RCC 7860 (cell line): ENCODE data around the gene NUAK1.
A peak's percentile ranks its signal among the peaks of the same experiment; 100 is the strongest.

Experiments used
- DNase-seq: peaks from one replicate; pipeline ENCODE4 v3.0.0-alpha.2; 2015; ENCODE audit warnings: low spot score
- FAIRE-seq: peaks from 2 replicates; lab custom pipeline; 2012; peaks lifted over from hg19 to GRCh38; lab: Jason Lieb, UNC

Gene NUAK1

DNA sequence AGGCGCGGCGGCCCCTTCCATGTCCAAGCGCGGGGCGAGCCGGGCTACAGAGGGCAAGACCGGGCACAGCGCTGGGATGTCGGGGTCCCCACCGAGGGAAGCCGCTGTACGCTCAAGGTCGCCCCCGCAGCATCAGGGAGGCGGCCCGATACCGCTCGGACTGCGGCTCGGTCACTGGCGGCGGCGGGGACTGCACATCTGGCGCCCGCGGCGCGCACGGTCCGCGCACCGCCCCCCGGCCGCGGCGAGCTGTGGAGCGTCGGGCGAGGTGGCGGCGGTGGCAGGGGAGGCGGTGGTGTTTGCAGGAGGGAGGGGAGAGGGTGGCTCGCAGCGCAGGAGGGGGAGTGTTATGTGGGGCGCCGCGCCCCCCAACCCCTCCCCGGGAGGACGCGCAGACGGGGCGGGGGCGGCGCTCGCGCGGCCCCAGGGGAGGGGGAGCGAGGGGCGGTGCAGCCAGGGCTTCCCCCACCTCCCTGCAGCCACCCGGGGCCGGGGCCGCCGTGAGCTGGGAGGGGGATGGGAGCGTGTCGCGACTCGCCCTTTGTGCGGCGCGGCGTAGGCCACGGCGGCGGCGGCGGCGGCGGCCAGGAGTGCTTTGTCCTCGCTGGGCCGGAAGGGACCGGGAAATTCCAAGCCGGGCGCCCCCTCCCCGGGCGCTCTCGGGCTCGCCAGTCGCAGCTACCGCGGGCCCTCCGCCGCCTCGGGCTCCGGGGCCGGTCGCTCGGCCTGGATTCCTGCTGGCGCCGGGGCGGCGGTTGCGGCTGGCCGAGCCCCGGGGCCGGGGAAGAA, at the start of gene NUAK1:
TSS of gene NUAK1 (minus strand) at position 322 of the 789 bp plus-strand sequence. CDS start at position 21, 301 bp downstream.
- peak; percentile 61 for DNase-seq
- FAIRE-seq = no peak

DNA sequence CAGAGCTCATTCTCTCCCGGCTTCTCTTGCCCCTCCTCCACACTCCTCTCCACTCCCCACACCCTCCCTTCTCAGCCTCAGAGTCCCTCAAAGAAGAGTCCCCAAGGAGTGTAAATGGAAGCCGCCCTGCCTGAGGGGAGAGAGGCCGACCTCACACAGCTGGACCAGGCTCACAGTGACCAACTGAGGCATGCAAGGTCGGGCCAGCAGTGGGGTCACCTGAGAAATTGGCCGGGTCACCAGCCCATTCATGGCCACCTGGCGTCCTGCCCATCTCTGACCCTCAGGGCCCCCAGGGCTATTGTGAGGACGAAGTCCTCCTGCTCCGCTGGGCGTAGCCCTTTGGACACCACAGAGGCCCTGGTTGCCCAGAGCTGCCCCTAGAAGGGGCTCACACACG, 49.5 kb upstream of the NUAK1 start:
- FAIRE-seq (no peak), DNase-seq (no peak)

DNA sequence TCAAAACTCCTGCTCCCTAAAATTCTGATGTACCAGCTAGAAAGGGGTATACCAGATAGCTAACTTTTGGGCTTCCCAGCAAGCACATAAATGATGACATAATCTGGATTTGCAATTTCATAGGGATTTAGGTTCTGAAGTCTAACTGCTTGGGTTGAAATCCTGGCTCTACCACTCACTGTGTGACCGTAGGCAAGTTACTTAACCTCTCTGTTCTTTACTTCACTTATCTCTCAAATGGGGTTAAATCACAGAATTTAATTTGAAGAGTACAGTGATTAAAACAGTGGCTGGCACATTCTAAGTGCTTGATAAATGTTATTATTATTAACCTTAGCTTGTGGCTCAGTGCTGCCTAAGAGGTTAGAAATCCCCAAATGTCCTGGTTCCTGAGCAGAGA, 49.1 kb upstream of the NUAK1 start:
- FAIRE-seq (no peak), DNase-seq (no peak)

DNA sequence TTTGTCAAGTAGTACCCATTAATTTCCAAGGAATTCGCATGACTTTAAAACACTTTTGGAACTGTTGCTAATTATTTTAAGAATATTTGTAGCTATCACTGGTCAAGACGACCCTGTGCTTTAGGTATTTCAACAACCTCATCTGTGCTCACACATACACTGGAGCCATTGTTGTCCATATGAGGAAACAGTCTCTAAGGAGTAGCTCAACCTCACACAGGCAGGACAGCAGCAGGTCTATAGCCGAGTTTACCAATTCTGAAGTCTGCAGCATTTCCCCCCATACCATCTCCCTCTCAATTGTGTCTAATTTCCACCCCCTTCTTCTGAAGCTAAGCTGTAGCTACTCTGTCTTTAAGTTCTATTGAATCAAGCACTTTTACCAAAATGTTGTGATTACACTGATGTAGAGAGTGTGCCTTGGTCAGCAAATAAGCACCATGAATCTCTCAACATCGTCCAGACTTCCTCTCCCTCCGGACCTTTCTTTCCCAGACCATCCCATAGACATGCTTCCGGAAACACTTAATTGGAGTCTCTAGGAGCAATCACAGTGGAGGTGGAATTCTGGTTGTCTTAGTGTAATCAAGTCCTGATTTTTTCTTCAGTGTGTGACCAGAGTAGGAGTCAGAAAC, 48.5 kb upstream of the NUAK1 start:
- FAIRE-seq = no peak
- DNase-seq = no peak

DNA sequence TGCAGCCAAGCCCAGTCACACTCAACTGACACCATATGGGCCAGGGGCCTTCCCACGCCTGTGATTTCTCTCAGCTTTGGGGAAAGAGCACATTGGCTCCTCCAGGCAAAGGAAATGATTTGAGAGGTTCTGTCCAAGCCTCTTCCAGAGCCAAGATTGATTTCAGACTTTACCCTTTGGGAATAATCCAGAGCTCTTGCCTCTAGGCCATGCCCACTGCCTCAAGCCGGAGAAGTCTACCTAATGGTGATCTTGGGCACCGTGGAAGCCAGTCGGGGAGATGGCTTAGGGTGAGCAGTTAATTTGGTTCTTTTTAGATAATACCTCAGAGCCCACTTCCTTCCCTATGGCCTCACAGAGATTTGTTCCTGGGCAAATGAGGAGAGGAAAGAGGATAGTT, 45.0 kb upstream of the NUAK1 start:
- FAIRE-seq (no peak), DNase-seq (no peak)

DNA sequence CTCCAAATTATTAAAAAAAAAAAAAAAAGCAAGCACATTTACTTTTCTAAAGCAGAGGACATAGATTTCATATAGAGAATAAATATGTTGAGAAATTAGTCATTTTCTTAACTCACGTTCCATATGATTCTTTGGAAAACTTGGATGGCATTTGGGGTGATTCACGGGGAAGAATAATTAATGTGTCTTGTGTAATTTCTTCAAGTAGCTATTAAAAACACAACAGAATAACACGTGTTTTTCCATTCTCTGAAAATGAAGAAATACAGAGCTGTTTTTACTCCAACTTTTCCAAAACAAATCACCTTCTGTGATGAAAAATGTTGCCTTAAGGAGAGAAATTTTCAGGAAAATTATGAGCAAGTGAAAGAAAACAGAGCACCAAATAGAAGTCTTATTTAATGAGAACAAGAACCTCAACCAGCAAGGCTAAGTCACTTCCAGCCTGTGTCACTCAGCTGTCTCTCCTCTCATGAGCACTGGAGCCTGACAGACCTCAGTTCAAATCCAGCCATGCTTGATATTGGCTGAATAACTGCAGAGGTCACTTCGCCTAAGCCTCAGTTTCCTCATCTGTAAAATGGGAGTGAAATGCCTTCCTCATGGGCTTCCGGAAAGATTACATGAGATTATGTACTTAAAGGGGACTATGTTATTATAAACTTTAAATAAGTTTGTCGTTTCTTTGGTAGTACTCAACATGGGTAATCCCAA, 42.8 kb upstream of the NUAK1 start:
- FAIRE-seq = no peak

DNA sequence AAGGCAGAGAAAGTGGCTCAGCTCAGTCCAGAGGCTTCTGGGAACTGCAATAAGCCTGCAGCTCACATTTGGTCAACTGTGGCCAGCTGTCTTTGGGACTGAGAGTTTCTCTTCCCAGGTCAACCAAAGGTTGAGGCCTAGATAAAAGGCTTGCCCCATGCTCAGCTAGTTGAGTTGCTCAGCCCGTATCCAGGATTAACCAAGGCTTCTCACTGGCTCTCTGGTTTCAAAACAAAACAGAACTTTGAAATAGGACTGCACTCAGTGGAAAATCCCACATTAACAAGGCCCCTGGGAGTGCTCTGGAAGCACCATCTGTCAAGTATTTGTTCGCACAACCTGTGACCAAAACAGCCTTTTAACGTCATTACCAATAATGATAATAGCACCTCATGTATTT, 40.3 kb upstream of the NUAK1 start:
- DNase-seq (no peak), FAIRE-seq (no peak)

More for the DNA sequence above, 42.8 kb upstream of the NUAK1 start:
- DNase-seq = no peak

DNA sequence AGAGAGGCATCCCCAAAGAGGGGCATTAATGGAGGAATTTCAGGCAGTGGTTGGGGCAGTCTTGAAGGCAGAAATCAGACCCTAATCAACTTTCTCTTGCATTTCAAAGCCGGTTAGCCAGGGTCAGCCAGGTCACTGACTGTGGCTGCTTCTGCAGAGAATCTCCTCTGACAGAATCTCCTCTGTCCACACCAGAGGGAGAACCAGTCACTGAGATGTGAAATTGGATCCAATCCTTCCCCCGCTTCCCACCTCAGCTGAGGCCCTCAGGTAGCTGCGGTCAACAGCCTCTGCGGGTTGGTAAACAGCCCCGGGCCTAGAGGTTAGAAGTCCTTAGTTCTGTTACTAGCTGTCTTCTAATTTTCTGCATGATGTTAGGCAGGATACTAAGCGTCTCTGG, 39.8 kb upstream of the NUAK1 start:
- DNase-seq (no peak), FAIRE-seq (no peak)

DNA sequence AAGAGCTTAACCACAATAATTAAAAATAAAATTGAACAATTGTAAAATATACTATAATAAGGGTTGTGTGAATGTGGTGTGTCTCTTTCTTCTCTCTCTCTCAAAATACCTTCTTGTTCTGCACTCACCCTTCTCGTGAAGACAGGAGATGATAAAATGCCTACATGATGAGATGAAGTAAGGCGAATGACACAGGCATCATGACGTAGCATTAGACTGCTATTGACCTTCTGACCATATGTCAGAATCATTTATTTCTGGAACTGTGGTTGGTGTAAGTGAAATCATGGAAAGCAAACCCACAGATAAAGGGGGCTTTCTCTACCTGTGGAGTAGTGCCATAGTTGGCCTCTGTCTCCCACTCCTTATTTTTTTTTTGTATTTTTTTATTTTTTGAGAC, 37.8 kb upstream of the NUAK1 start:
- DNase-seq = no peak
- no peak for FAIRE-seq

DNA sequence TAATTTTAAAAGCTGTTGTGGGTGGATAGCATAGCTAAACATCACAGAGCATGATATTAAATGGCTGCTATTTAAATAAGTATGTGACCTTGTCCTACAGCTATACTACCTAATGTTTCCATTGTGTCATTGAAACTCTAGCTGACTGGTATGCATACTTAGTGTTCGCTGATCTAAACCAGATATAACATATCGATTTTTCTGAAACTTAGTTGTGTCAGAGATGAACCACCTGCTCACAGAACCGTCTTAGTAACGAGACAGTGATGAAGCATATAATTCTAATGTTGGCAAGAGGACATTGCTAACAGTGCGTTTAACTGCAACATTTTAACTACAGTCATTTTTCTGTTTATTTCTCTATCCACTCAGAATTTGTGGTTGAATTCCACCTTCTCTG, 36.1 kb upstream of the NUAK1 start:
- DNase-seq = no peak
- no peak for FAIRE-seq

DNA sequence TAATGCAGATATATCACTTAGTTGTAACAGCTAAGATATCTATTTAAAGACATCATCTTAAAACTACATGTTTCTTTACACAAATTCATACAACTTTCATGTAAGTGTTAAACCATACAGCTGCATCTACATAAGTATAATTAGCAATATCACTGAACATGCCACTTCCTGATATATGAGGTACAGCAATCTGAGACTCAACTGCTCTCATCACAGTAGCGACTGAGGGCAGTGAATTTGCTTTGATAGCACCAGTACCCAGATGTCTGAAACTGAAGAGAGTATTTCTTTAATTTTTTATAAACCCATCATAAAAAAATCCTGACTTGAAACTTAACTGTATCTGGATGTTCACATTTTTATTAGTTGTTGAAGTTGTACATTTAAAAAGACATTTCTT, 34.7 kb upstream of the NUAK1 start:
- FAIRE-seq = no peak
- no peak for DNase-seq

DNA sequence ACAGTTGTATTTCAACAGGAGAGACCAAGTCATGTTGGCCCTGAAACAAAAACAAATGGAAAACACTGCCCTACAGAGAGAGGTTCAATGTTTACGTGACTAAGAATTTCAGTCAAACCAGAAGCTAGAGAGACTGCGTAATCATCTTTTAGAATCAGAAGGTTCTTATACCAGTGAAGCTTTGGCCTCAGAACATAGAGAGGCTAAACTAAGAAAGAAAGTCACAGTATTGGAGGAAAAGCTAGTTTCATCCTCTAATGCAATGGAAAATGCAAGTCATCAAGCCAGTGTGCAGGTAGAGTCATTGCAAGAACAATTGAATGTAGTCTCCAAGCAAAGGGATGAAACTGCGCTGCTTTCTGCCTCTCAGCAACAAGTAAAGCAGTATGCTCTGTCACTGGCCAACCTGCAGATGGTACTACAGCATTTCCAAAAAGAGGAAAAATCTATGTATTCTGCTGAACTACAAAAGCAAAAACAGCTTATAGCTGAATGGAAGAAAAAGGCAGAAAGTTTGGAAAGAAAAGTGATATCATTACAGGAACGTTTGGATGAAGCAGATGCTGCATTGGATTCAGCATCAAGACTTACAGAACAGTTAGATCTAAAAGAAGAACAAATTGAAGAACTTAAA, 32.5 kb upstream of the NUAK1 start:
- FAIRE-seq (no peak), DNase-seq (no peak)

DNA sequence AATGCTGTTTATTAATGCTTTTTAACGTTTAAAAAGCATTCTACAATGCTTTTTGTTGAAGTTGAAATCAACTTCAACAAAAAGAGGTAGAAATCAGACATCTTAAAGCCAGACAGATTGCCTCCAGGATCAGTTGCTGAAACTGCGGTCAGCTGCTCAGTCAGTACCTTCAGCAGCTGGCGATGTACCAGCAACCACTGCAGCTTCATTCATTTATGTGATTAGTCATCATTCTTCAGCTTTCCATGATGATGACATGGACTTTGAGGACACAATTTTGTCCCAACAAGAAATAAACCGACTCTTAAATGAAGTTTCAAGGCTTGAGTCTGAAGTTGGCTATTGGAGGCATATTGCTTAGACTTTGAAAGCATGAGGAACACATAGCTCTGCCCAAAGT, 31.5 kb upstream of the NUAK1 start:
- DNase-seq = peak; percentile 62
- FAIRE-seq = peak; percentile 78

DNA sequence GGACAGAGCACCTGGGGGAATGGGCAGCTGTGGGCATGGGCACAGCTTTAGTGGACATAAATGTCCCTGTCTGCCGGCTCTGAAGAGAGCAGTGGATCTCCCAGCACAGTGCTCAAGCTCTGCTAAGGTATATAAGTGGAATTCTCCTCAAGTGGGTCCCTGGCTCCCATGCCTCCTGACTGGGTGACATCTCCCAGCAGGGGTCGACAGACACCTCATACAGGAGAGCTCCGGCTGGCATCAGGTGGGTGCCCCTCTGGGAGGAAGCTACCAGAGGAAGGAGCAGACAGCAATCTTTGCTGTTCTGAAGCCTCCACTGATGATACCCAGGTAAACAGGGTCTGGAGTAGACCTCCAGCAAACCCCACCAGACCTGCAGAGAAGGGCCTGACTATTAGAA, 25.0 kb upstream of the NUAK1 start:
- FAIRE-seq (no peak), DNase-seq (no peak)

DNA sequence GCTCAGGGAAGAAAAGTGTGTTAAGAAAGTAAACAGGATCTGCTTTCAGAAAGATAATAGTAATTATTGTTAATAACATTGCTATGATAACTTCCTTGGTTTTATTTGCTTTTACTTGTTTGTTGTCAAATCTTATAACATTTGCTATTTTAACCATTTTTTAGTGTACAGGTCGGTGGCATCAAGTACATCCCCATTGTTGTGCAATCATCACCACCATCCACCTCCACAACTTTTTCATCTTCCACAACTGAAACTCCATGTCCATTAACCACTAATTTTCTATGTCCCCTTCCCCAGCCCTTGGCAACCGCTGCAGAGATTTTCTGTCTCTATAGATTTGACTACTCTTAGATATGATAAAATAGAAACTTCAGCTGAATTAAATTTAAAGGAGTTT, 22.7 kb upstream of the NUAK1 start:
- no peak for DNase-seq
- FAIRE-seq = no peak

DNA sequence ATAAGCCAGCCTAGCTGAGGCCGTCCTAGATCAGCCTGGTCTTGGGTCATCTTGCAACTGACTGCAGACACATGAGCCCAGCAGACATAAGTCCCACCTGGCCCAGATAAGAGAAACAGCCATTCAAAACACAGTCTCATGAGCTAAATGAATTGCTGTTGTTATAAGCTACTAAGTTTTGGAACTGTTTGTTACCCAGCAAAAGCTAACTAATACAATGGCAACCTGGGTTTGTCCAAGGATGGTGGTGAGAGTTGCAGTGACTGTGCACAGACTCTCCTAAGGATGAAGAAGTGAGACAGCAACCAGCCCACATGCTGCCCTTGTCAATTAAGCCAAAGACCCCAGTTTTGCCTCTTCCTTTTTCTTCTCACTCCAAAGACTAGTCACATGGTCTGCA, 22.2 kb upstream of the NUAK1 start:
- FAIRE-seq (no peak), DNase-seq (no peak)

DNA sequence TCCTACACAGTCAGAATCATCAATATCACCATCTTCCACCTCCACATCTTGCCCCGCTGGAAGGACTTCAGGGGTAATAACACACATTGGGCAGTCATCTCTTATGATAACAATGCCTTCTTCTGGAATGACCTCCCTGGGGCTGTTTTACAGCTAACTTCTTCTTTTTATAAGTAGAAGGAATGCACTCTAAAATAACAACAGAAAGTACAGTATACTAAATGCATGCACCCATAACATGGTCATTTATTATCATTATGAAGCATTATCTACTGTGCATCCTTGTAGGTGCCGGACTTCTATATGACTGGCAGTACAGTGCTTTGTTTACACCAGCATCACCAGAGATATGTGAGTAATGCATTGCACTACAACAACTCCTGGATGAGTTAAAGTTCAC, 19.0 kb upstream of the NUAK1 start:
- DNase-seq = no peak

DNA sequence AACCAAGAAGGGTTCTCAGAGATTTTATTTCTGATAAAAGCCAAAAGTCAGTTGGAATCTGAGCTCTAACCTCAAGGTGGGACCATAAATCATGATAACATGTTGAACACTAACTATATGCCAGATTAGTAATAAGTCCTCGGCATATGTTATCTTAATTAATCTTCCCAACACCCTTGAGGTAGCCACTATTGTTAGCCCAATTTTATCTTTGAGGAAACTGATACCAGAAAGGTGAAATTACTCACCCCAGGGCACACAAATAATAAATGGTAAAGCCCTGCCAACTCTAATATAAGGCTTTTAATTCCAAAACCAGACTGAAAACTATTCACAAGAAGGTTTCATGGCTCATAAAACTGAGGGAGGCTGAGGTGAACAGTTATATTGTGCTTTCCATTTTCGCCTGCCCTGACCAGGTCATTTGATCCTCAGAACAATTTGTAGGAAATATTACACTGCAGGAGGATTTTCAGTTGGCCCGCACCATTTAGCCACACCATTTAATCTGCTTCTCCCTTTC, 16.1 kb upstream of the NUAK1 start:
- no peak for FAIRE-seq
- DNase-seq = no peak

More for the DNA sequence above, 19.0 kb upstream of the NUAK1 start:
- FAIRE-seq = no peak

DNA sequence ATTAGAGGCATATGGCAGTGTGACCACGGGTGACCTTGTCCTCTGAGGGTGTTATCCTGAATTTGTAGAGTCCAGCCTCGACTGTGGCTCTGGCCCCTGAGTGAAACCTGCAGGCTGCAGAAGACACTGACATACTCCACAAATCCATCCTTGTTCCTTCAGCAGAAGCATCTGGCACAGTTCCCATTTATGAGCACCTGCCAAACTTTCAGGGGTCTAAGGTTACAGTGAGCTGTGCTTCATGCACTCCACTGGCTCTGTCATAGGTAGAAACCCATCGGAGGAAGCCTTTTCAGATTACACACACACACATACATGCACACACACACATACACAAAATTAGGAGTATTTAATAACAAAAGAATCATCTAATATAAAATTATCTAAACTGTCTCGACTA, 13.6 kb upstream of the NUAK1 start:
- DNase-seq (no peak), FAIRE-seq (no peak)

DNA sequence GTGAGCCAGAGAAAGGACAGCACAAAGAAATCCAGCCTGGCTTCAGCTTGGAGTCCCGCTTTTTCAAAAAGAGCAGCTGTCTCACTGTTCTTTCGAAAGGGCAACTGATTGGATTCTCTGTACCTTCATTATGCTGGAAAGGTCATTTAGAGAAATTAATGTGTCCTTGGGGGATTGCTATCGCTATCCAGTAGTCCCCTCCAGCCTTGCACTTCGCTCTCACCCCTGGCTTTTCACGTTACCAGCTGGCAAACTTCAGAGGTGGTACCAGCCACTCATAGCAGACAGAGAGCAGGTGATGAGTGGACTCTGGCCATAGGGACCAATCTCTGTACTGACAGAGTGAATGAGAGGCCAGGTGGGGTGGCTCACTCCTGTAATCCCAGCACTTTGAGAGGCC, 11.8 kb upstream of the NUAK1 start:
- DNase-seq (no peak), FAIRE-seq (no peak)

DNA sequence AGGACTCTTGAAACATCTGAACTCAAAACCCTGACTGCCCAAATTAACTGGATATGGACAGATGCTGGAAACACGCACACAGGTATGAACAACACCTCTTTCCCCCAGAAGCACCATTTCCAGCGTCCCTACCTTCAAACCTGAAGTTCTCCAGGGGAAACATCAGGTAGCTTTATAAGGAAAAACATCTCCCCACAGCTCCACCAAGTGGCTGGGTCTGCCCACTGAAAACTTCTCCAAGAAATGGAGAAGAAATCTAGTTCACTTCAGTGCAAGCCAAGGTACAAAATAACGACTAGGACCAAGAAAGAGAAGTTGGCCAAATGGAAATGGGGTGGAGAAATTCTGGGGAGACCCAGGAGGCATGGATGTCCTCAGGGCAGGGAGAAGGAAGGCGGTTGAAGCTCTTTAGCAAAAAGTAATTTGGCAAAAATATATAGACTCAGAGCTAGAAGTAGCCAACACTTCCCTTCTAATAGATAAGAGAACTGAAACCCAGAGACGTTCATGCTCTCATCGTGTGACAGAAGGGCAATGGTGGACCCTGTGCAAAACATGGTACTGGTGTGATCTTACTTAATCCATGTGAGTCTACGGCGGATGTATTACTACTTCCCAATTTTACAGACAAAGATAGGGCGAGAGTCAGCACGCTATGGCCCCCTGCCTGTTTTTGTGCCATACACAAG, 10.5 kb upstream of the NUAK1 start:
- DNase-seq (no peak), FAIRE-seq (no peak)
